ENCODE measurements around the gene SDK1. TPM values are rescaled to one million over a fixed set of nuclear protein-coding genes. Genes with fewer than 3 reads are reported as not detected.

The SDK1 gene
- total and polyA plus RNA-seq, 2 experiments from 2014 or later, result 2.1 to 10.0 TPM

GRCh38 chr7:3884543-3884942 lies 583.5 kb downstream of the SDK1 start:
- H3K36me3 ChIP-seq (ENCODE audit: insufficient read depth), result no peaks in the 10 kb centered on the region
- H3K4me1 Mint-ChIP-seq, result peaks cover 8% of the 10 kb centered on the region; the same call in 2 of the 3 replicates
- no peaks in the 10 kb centered on the region for H3K36me3 Mint-ChIP-seq (ENCODE audit: low read depth)
- TF ChIP-seq EZH2 (IDR thresholded peaks at IDR 0.05; ENCODE audit: low read depth, unreplicated experiment) (no peak), CREB1 (CRISPR knock-in tag; IDR thresholded peaks at IDR 0.05; ENCODE audit: low read depth) (no peak), STAT1 (IDR thresholded peaks at IDR 0.05; ENCODE audit: unreplicated experiment) (no peak), NANOG (IDR thresholded peaks at IDR 0.05; ENCODE audit: borderline replicate concordance) (no peak), ZNF114 (CRISPR knock-in tag; IDR thresholded peaks at IDR 0.05) (no peak), ZNF331 (CRISPR knock-in tag; IDR thresholded peaks at IDR 0.05; ENCODE audit: low read depth) (no peak), JUNB (IDR thresholded peaks at IDR 0.05; ENCODE audit: unreplicated experiment) (no peak), REST (IDR thresholded peaks at IDR 0.05; ENCODE audit: unreplicated experiment) (no peak)
- no peaks in the 10 kb centered on the region for H3K79me2 ChIP-seq (replicated peaks; ENCODE audit: insufficient read depth)
- no peaks in the 10 kb centered on the region for H4K20me1 ChIP-seq (replicated peaks; ENCODE audit: insufficient read depth)
- no peak overlapping the region for H3K4me3 ChIP-seq
- no peak overlapping the region for H2AFZ ChIP-seq
- H3K9me3 Mint-ChIP-seq, result no peaks in the 10 kb centered on the region
- no peaks in the 10 kb centered on the region; the same call in 1 of the 2 replicates for H3K4me1 ChIP-seq (ENCODE audit: insufficient read depth)
- H3K4me3 Mint-ChIP-seq, result no peak overlapping the region
- no peaks in the 10 kb centered on the region for H3F3A ChIP-seq (replicated peaks; ENCODE audit: low read depth)
- no peak overlapping the region for H3K27ac Mint-ChIP-seq
- no peak for DNase-seq (ENCODE audit: low spot score)
- H3K27me3 ChIP-seq (ENCODE audit: insufficient read depth), result no peaks in the 10 kb centered on the region
- no peak for ATAC-seq
- H3K9me2 ChIP-seq (ENCODE audit: insufficient read depth), result peaks cover 11% of the 10 kb centered on the region; the same call in 1 of the 2 replicates
- no peak overlapping the region for H3K4me2 ChIP-seq
- H3K27ac ChIP-seq (ENCODE audit: low read depth), result no peak overlapping the region
- peaks cover 4% of the 10 kb centered on the region for H3K27me3 Mint-ChIP-seq (ENCODE audit: insufficient read depth, low read depth, poor library complexity)

- H3F3A ChIP-seq (replicated peaks; ENCODE audit: low read depth), result no peaks in the 10 kb centered on the region
- Mint-ChIP-seq H3K9me3 (no peaks in the 10 kb centered on the region), H3K4me1 (peaks cover 8% of the 10 kb centered on the region; the same call in 2 of the 3 replicates), H3K4me3 (no peak overlapping the region), H3K36me3 (ENCODE audit: low read depth) (no peaks in the 10 kb centered on the region), H3K27ac (no peak overlapping the region), H3K27me3 (ENCODE audit: insufficient read depth, low read depth, poor library complexity) (peaks cover 2% of the 10 kb centered on the region)
- ATAC-seq (no peak), DNase-seq (ENCODE audit: low spot score) (no peak)
- H4K20me1 ChIP-seq (replicated peaks; ENCODE audit: insufficient read depth), result no peaks in the 10 kb centered on the region
- no peaks in the 10 kb centered on the region for H3K27me3 ChIP-seq (ENCODE audit: insufficient read depth)
- H3K9me2 ChIP-seq (ENCODE audit: insufficient read depth), result peaks cover 11% of the 10 kb centered on the region
- H3K4me2 ChIP-seq, result no peak overlapping the region; the same call in 1 of the 2 replicates
- H2AFZ ChIP-seq, result no peak overlapping the region
- no peaks in the 10 kb centered on the region for H3K36me3 ChIP-seq (ENCODE audit: insufficient read depth)
- no peak overlapping the region for H3K27ac ChIP-seq (ENCODE audit: low read depth)
- no peaks in the 10 kb centered on the region for H3K79me2 ChIP-seq (replicated peaks; ENCODE audit: insufficient read depth)
- no peaks in the 10 kb centered on the region; the same call in 1 of the 2 replicates for H3K4me1 ChIP-seq (ENCODE audit: insufficient read depth)
- H3K4me3 ChIP-seq, result no peak overlapping the region
- TF ChIP-seq EZH2 (IDR thresholded peaks at IDR 0.05; ENCODE audit: low read depth, unreplicated experiment), result no peak
- no peak for TF ChIP-seq ZNF462 (CRISPR knock-in tag; IDR thresholded peaks at IDR 0.05)
- no peak for TF ChIP-seq ZNF331 (CRISPR knock-in tag; IDR thresholded peaks at IDR 0.05; ENCODE audit: low read depth)
- TF ChIP-seq NANOG (IDR thresholded peaks at IDR 0.05; ENCODE audit: borderline replicate concordance), result no peak
- no peak for TF ChIP-seq ZNF114 (CRISPR knock-in tag; IDR thresholded peaks at IDR 0.05)
- TF ChIP-seq CREB1 (CRISPR knock-in tag; IDR thresholded peaks at IDR 0.05; ENCODE audit: low read depth), result no peak
Measured at GRCh38 chr7:3887096-3887690, 586.1 kb downstream of the SDK1 start.

Measured in GM23338 (cell line).